Measurements from ENCODE around the gene ZNF101. TPM values are rescaled to one million over a fixed set of nuclear protein-coding genes. Genes with fewer than 3 reads are reported as not detected.
A peak's percentile ranks its signal among the peaks of the same experiment; 100 is the strongest.

Gene ZNF101
- total and polyA plus RNA-seq, 2 of the 4 experiments (the other 2 are of a cell fraction): 2.8 to 7.3 TPM

- Histone ChIP-seq H2BK5ac (ENCODE audit: low read depth, low read length, poor library complexity, severe bottlenecking) (no peak overlapping the region), H2AFZ (replicated peaks; ENCODE audit: low read length, poor library complexity) (no peak overlapping the region), H3K27ac (ENCODE audit: insufficient read depth, low read length) (no peak overlapping the region), H4K20me1 (ENCODE audit: insufficient read depth, low read length) (peaks cover 38% of the 10 kb centered on the region), H3K23ac (ENCODE audit: low read depth, low read length) (no peak overlapping the region), H3K9me3 (ENCODE audit: control insufficient read depth, insufficient read depth, low read length) (no peaks in the 10 kb centered on the region), H3K18ac (ENCODE audit: low read depth, low read length) (no peak overlapping the region), H3K79me1 (ENCODE audit: low read depth in 1 of 2, low read length in 2 of 2) (peaks cover 20 to 42% of the 10 kb centered on the region in 2 experiments), H2AK9ac (replicated peaks; ENCODE audit: low read depth, low read length, poor library complexity) (peak overlapping the region; percentile 28), H3K4me2 (ENCODE audit: low read depth, low read length) (no peak overlapping the region), H3K36me3 (ENCODE audit: control insufficient read depth, insufficient read depth, low read length) (peaks cover 35% of the 10 kb centered on the region), H3K27me3 (ENCODE audit: control insufficient read depth, insufficient read depth, low read length) (no peaks in the 10 kb centered on the region), H3K4me1 (ENCODE audit: control insufficient read depth, insufficient read depth, low read length) (peaks cover 7% of the 10 kb centered on the region; the same call in 1 of the 2 replicates), H4K5ac (ENCODE audit: low read depth, low read length) (no peak overlapping the region), H3K9ac (ENCODE audit: low read depth, low read length) (no peak overlapping the region), H3K4me3 (ENCODE audit: insufficient read depth, low read depth, low read length) (no peak overlapping the region), H2BK120ac (ENCODE audit: low read depth, low read length) (no peak overlapping the region), H3K4ac (ENCODE audit: low read depth, low read length) (no peak overlapping the region), H4K8ac (ENCODE audit: low read depth in 2 of 2, low read length in 2 of 2) (no peak overlapping the region), H3K9me1 (ENCODE audit: insufficient read depth, low read length) (peaks cover 22% of the 10 kb centered on the region), H2BK20ac (ENCODE audit: low read depth, low read length) (no peak overlapping the region), H3K56ac (ENCODE audit: extremely low read depth, insufficient read depth, low read length) (no peak overlapping the region), H2BK15ac (ENCODE audit: low read depth, low read length) (no peak overlapping the region), H4K91ac (ENCODE audit: insufficient read depth, low read depth, low read length) (no peak overlapping the region), H3K14ac (replicated peaks; ENCODE audit: low read depth, low read length) (no peak overlapping the region), H2AK5ac (ENCODE audit: low read depth, low read length) (no peak overlapping the region)
- DNase-seq (no peak), ATAC-seq (ENCODE audit: low read depth) (no peak)
- in situ Hi-C loops (cut with MboI; ENCODE audit: low sequenced_read_pairs): no loop called here
- WGBS, 2 experiments (ENCODE audit: extremely low coverage in 2 of 2, insufficient read length in 1 of 2): 97% methylated on average over 7 of the region's 10 CpGs; no CpG with 5 or more reads in 1 of the 2 experiments
- dilution Hi-C loops (cut with HindIII; ENCODE audit: low sequenced_read_pairs, unreplicated experiment): no loop called here
- POLR2A ChIA-PET (ENCODE audit: unreplicated experiment): interaction anchor here (0.5 kb wide), 1 partner anchor 85 kb away, joined by 3 read pairs; no protein-coding TSS in a partner anchor
- no peak for TF ChIP-seq RFX5 (IDR thresholded peaks at IDR 0.05; ENCODE audit: low read depth, low read length)
- no peak for TF ChIP-seq SMC3 (IDR thresholded peaks at IDR 0.05; ENCODE audit: low read depth, low read length)
- TF ChIP-seq CTCF (conservative IDR thresholded peaks at IDR 0.05; ENCODE audit: low read depth, low read length): no peak
- TF ChIP-seq POLR2A (IDR thresholded peaks at IDR 0.05; ENCODE audit: low read depth, low read length): no peak
- no peak for TF ChIP-seq NFE2L2 (IDR thresholded peaks at IDR 0.05; ENCODE audit: low read depth, low read length)
- no peak for TF ChIP-seq MXI1 (IDR thresholded peaks at IDR 0.05; ENCODE audit: borderline replicate concordance, low read depth, low read length)
- TF ChIP-seq RCOR1 (IDR thresholded peaks at IDR 0.05; ENCODE audit: insufficient replicate concordance, low read length): no peak
- TF ChIP-seq FOS (IDR thresholded peaks at IDR 0.05; ENCODE audit: low read depth, low read length): no peak
- TF ChIP-seq MAFK (IDR thresholded peaks at IDR 0.05; ENCODE audit: low read depth, low read length): no peak
- TF ChIP-seq, protein P1, sequence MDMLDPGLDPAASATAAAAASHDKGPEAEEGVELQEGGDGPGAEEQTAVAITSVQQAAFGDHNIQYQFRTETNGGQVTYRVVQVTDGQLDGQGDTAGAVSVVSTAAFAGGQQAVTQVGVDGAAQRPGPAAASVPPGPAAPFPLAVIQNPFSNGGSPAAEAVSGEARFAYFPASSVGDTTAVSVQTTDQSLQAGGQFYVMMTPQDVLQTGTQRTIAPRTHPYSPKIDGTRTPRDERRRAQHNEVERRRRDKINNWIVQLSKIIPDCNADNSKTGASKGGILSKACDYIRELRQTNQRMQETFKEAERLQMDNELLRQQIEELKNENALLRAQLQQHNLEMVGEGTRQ (IDR thresholded peaks at IDR 0.05; ENCODE audit: low read depth, low read length): no peak
- TF ChIP-seq MAZ (IDR thresholded peaks at IDR 0.05; ENCODE audit: borderline replicate concordance, low read depth, low read length): no peak
- no peak for TF ChIP-seq BHLHE40 (IDR thresholded peaks at IDR 0.05; ENCODE audit: low read depth, low read length)
- TF ChIP-seq CEBPB (IDR thresholded peaks at IDR 0.05; ENCODE audit: low read depth, low read length): no peak
- BruUV-seq (replicated peaks): no TSS peak
- CTCF ChIA-PET: no interaction called here
- intact Hi-C loops (cut with micrococcal nuclease): no loop called here
These were observed 7.4 kb upstream of the ZNF101 start for GRCh38 chr19:19661141-19661674.
